Mesendoderm (in vitro differentiated cells): ENCODE measurements around the gene TTC32.
"Not testable (repeated sequence)": the region's sequence is repeated elsewhere in the genome, so short reads cannot be mapped to it uniquely, and the experiment has no call there.

Source experiments
- DNase-seq: peaks from one replicate; pipeline ENCODE4 v3.0.0; 2013
- H2AK5ac ChIP-seq: 2 replicates; pipeline ENCODE4 v1.6.1; 2013; ENCODE audit warnings: low read length, inconsistent platforms
- H2BK120ac ChIP-seq: 2 replicates; pipeline ENCODE4 v1.6.1; 2013; ENCODE audit warnings: low read depth, mild to moderate bottlenecking, low read length, moderate library complexity, mixed read lengths
- H2BK15ac ChIP-seq: replicated peaks from 2 replicates; pipeline ENCODE4 v1.6.1; 2013; ENCODE audit warnings: low read depth, mild to moderate bottlenecking, moderate library complexity
- H2BK5ac ChIP-seq: 2 replicates; pipeline ENCODE4 v1.6.1; 2013; ENCODE audit warnings: low read length, inconsistent platforms
- H3K18ac ChIP-seq: 2 replicates; pipeline ENCODE4 v1.6.1; 2013; ENCODE audit warnings: mild to moderate bottlenecking, low read length, mixed read lengths
- H3K23ac ChIP-seq: one replicate; pipeline ENCODE4 v1.6.1; 2013; ENCODE audit warnings: low read length
- H3K27ac ChIP-seq: 2 replicates; pipeline ENCODE4 v1.5.1; 2013; ENCODE audit warnings: low read depth, mild to moderate bottlenecking, inconsistent platforms, low read length, moderate library complexity
- H3K27me3 ChIP-seq: 2 replicates; pipeline ENCODE4 v1.6.1; 2013; ENCODE audit warnings: low read length, control low read depth, mild to moderate bottlenecking, inconsistent platforms; ENCODE audit not compliant: insufficient read depth, poor library complexity
- H3K36me3 ChIP-seq: 2 replicates; pipeline ENCODE4 v1.6.1; 2013; ENCODE audit warnings: low read length, inconsistent platforms; ENCODE audit not compliant: control insufficient read depth, insufficient read depth
- H3K4ac ChIP-seq: one replicate; pipeline ENCODE4 v1.6.1; 2013; ENCODE audit warnings: low read depth, mild to moderate bottlenecking, low read length, moderate library complexity
- H3K4me1 ChIP-seq: 2 replicates; pipeline ENCODE4 v1.6.1; 2013; ENCODE audit warnings: low read depth, low read length, inconsistent platforms; ENCODE audit not compliant: control insufficient read depth
- H3K4me2 ChIP-seq: 2 replicates; pipeline ENCODE4 v1.6.1; 2013; ENCODE audit warnings: low read length
- H3K4me3 ChIP-seq: 2 replicates; pipeline ENCODE4 v1.5.1; 2013; ENCODE audit warnings: mild to moderate bottlenecking, low read length
- H3K56ac ChIP-seq: one replicate; pipeline ENCODE4 v1.6.1; 2013; ENCODE audit warnings: low read length
- H3K79me1 ChIP-seq: 2 replicates; pipeline ENCODE4 v1.6.1; 2013; ENCODE audit warnings: low read length, inconsistent platforms
- H3K79me2 ChIP-seq: 2 replicates; pipeline ENCODE4 v1.6.1; 2013; ENCODE audit warnings: mild to moderate bottlenecking, low read length; ENCODE audit not compliant: control insufficient read depth, insufficient read depth
- H3K9ac ChIP-seq: 2 replicates; pipeline ENCODE4 v1.6.1; 2013; ENCODE audit warnings: low read length, inconsistent platforms
- H4K5ac ChIP-seq: one replicate; pipeline ENCODE4 v1.6.1; 2013; ENCODE audit warnings: low read length
- H4K8ac ChIP-seq: one replicate; pipeline ENCODE4 v1.6.1; 2013; ENCODE audit warnings: low read depth, mild to moderate bottlenecking, control low read depth, low read length, moderate library complexity
- WGBS: extraction: QIAGEN DNeasy Blood & Tissue Kit; methylation state at CpG from one replicate; pipeline ENCODE4 v1.1.7; 2013; ENCODE audit warnings: low lambda C conversion rate, missing lambda C conversion rate; ENCODE audit not compliant: insufficient coverage; ENCODE audit errors: extremely low coverage; 5-methylcytosine and 5-hydroxymethylcytosine counted together

The TTC32 gene

GRCh38 chr2:19883486-19883885 is 18.3 kb downstream of the TTC32 start:
- H3K18ac ChIP-seq = no peak overlapping the region
- no peak for DNase-seq
- H4K5ac ChIP-seq = no peak overlapping the region
- no peak overlapping the region for H2AK5ac ChIP-seq
- no peaks in the 10 kb centered on the region for H3K36me3 ChIP-seq
- no peak overlapping the region for H3K4me3 ChIP-seq
- no peaks in the 10 kb centered on the region for H3K79me1 ChIP-seq
- no peak overlapping the region for H3K23ac ChIP-seq
- H2BK5ac ChIP-seq = no peak overlapping the region
- no peaks in the 10 kb centered on the region for H3K79me2 ChIP-seq
- H3K56ac ChIP-seq = no peak overlapping the region
- no peak overlapping the region for H3K4ac ChIP-seq
- WGBS = no CpG with 5 or more reads among the region's 2 CpGs
- no peak overlapping the region for H2BK120ac ChIP-seq
- no peak overlapping the region for H3K4me2 ChIP-seq
- H3K4me1 ChIP-seq = no peaks in the 10 kb centered on the region
- no peak overlapping the region for H3K9ac ChIP-seq
- H4K8ac ChIP-seq = no peak overlapping the region
- H3K27ac ChIP-seq = no peak overlapping the region
- no peak overlapping the region for H2BK15ac ChIP-seq
- no peaks in the 10 kb centered on the region for H3K27me3 ChIP-seq

- no peaks in the 10 kb centered on the region for H3K36me3 ChIP-seq
- no peaks in the 10 kb centered on the region for H3K79me2 ChIP-seq
- no peak overlapping the region for H3K23ac ChIP-seq
- no peak overlapping the region for H3K4me3 ChIP-seq
- H3K56ac ChIP-seq = no peak overlapping the region
- no peaks in the 10 kb centered on the region for H3K4me1 ChIP-seq
- H4K8ac ChIP-seq = no peak overlapping the region
- no peak for DNase-seq
- no peak overlapping the region for H3K4ac ChIP-seq
- H3K27me3 ChIP-seq = no peaks in the 10 kb centered on the region
- H4K5ac ChIP-seq = no peak overlapping the region
- no peak overlapping the region for H2BK120ac ChIP-seq
- no CpG with 5 or more reads among the region's 2 CpGs for WGBS
- H2AK5ac ChIP-seq = no peak overlapping the region
- no peak overlapping the region for H3K18ac ChIP-seq
- no peaks in the 10 kb centered on the region for H3K79me1 ChIP-seq
- no peak overlapping the region for H3K9ac ChIP-seq
- no peak overlapping the region for H3K27ac ChIP-seq
- no peak overlapping the region for H2BK5ac ChIP-seq
- H2BK15ac ChIP-seq = no peak overlapping the region
- H3K4me2 ChIP-seq = no peak overlapping the region
Measured at GRCh38 chr2:19882286-19882685, 19.5 kb downstream of the TTC32 start.

- H3K79me2 ChIP-seq = no peaks in the 10 kb centered on the region
- H2BK15ac ChIP-seq = no peak overlapping the region
- no peaks in the 10 kb centered on the region for H3K4me1 ChIP-seq
- no peak overlapping the region for H4K8ac ChIP-seq
- H2AK5ac ChIP-seq = no peak overlapping the region
- H2BK5ac ChIP-seq = no peak overlapping the region
- no peak overlapping the region for H4K5ac ChIP-seq
- H3K23ac ChIP-seq = no peak overlapping the region
- H3K4ac ChIP-seq = no peak overlapping the region
- no peaks in the 10 kb centered on the region for H3K79me1 ChIP-seq
- H3K18ac ChIP-seq = no peak overlapping the region
- no peak overlapping the region for H2BK120ac ChIP-seq
- no peak overlapping the region for H3K4me3 ChIP-seq
- H3K56ac ChIP-seq = no peak overlapping the region
- no peaks in the 10 kb centered on the region for H3K27me3 ChIP-seq
- H3K27ac ChIP-seq = no peak overlapping the region
- DNase-seq = no peak
- H3K36me3 ChIP-seq = no peaks in the 10 kb centered on the region
- no peak overlapping the region for H3K9ac ChIP-seq
- H3K4me2 ChIP-seq = no peak overlapping the region
- no CpG with 5 or more reads among the region's 2 CpGs for WGBS
Measured at GRCh38 chr2:19881908-19882265, 19.9 kb downstream of the TTC32 start.

- Histone ChIP-seq H3K4me2 (no peak overlapping the region), H4K5ac (no peak overlapping the region), H3K79me1 (no peaks in the 10 kb centered on the region), H3K27ac (no peak overlapping the region), H3K4me1 (no peaks in the 10 kb centered on the region), H3K9ac (no peak overlapping the region), H3K56ac (no peak overlapping the region), H3K4me3 (no peak overlapping the region), H3K36me3 (no peaks in the 10 kb centered on the region), H2BK15ac (no peak overlapping the region), H4K8ac (no peak overlapping the region), H3K18ac (no peak overlapping the region), H2BK120ac (no peak overlapping the region), H3K23ac (no peak overlapping the region), H2BK5ac (no peak overlapping the region), H3K4ac (no peak overlapping the region), H3K27me3 (no peaks in the 10 kb centered on the region), H3K79me2 (no peaks in the 10 kb centered on the region), H2AK5ac (no peak overlapping the region)
- no CpG with 5 or more reads among the region's 2 CpGs for WGBS
- no peak for DNase-seq
Measured at GRCh38 chr2:19881221-19881907, 20.4 kb downstream of the TTC32 start.

GRCh38 chr2:19880191-19880590 is 21.6 kb downstream of the TTC32 start:
- H3K79me1 ChIP-seq, H2BK5ac ChIP-seq, H3K4me1 ChIP-seq, H4K5ac ChIP-seq, H3K36me3 ChIP-seq, H3K27me3 ChIP-seq, H2AK5ac ChIP-seq, H2BK15ac ChIP-seq, H3K18ac ChIP-seq, H3K56ac ChIP-seq, H3K4ac ChIP-seq, H3K9ac ChIP-seq, H4K8ac ChIP-seq, DNase-seq, H3K23ac ChIP-seq, H3K27ac ChIP-seq, H2BK120ac ChIP-seq, H3K79me2 ChIP-seq, H3K4me2 ChIP-seq, H3K4me3 ChIP-seq: not testable (repeated sequence)

- no peak overlapping the region for H3K18ac ChIP-seq
- no peaks in the 10 kb centered on the region for H3K79me2 ChIP-seq
- no peak overlapping the region for H4K5ac ChIP-seq
- H2BK5ac ChIP-seq = no peak overlapping the region
- no peak overlapping the region for H3K4ac ChIP-seq
- no peaks in the 10 kb centered on the region for H3K27me3 ChIP-seq
- H2BK15ac ChIP-seq = no peak overlapping the region
- H2AK5ac ChIP-seq = no peak overlapping the region
- no peak overlapping the region for H3K23ac ChIP-seq
- no peak overlapping the region for H3K56ac ChIP-seq
- no CpG with 5 or more reads among the region's 3 CpGs for WGBS
- no peak for DNase-seq
- H3K4me3 ChIP-seq = no peak overlapping the region
- no peak overlapping the region for H3K9ac ChIP-seq
- H2BK120ac ChIP-seq = no peak overlapping the region
- no peaks in the 10 kb centered on the region for H3K4me1 ChIP-seq
- no peak overlapping the region for H4K8ac ChIP-seq
- no peak overlapping the region for H3K4me2 ChIP-seq
- H3K79me1 ChIP-seq = no peaks in the 10 kb centered on the region
- H3K27ac ChIP-seq = no peak overlapping the region
- no peaks in the 10 kb centered on the region for H3K36me3 ChIP-seq
Measured at GRCh38 chr2:19879120-19879519, 22.7 kb downstream of the TTC32 start.
